ENCODE measurements around the gene CDC42BPG.

GRCh38 chr11:64836448-64837072 is 7.9 kb downstream of the CDC42BPG start:
- TF ChIP-seq CTCF (IDR thresholded peaks at IDR 0.05; ENCODE audit: low read depth, low read length) (no peak), EZH2phosphoT487 (IDR thresholded peaks at IDR 0.05; ENCODE audit: low read depth) (no peak)

Measured in OCI-LY3 (cell line).